HL-60 (cell line): ENCODE measurements around the gene ASXL1.
A peak's percentile ranks its signal among the peaks of the same experiment; 100 is the strongest.

Source experiments
- DNase-seq, 2 experiments: peaks; one replicate each; pipeline ENCODE4 v3.0.0-alpha.2; 2010 to 2020; ENCODE audit warnings: low read depth in 1 of 2, low spot score in 1 of 2
- H3K27ac ChIP-seq: fragments of 250-450 bp; sonication (Bioruptor Pico); replicated peaks from 2 replicates; pipeline ENCODE4 v1.5.1; 2020; ENCODE audit warnings: mild to moderate bottlenecking, moderate library complexity
- H3K27me3 ChIP-seq: fragments of 250-450 bp; sonication (Bioruptor Pico); 2 replicates; pipeline ENCODE4 v1.5.1; 2021; ENCODE audit warnings: mild to moderate bottlenecking, moderate library complexity; ENCODE audit not compliant: insufficient read depth, poor library complexity, severe bottlenecking
- H3K4me3 ChIP-seq: replicated peaks from 2 replicates; pipeline ENCODE4 v1.5.1; 2011; ENCODE audit warnings: mild to moderate bottlenecking, control low read depth, low read length; ENCODE audit not compliant: insufficient read depth
- CTCF ChIP-seq: IDR thresholded peaks from one replicate; pipeline ENCODE4 v1.5.1; 2011; ENCODE audit warnings: low read length, control low read depth, inconsistent platforms; ENCODE audit not compliant: insufficient read depth
- GABPA ChIP-seq: IDR thresholded peaks from 2 replicates; pipeline ENCODE4 v1.6.1; 2012; ENCODE audit warnings: low read depth
- POLR2AphosphoS5 ChIP-seq: IDR thresholded peaks from 2 replicates; pipeline ENCODE4 v1.6.1; 2012; ENCODE audit warnings: low read depth
- REST ChIP-seq: IDR thresholded peaks from 2 replicates; pipeline ENCODE4 v1.6.1; 2012; ENCODE audit warnings: low read depth; ENCODE audit not compliant: insufficient replicate concordance
- SPI1 ChIP-seq: IDR thresholded peaks from 2 replicates; pipeline ENCODE4 v1.6.1; 2012; ENCODE audit warnings: low read depth, mild to moderate bottlenecking, borderline replicate concordance

ASXL1 gene

GRCh38 chr20:32366380-32366779 lies 8.2 kb downstream of the ASXL1 start:
- no peak for DNase-seq
- Histone ChIP-seq H3K27me3 (no peaks in the 10 kb centered on the region), H3K27ac (no peak overlapping the region), H3K4me3 (no peak overlapping the region)
- no peak for TF ChIP-seq REST
- TF ChIP-seq CTCF = no peak
- TF ChIP-seq POLR2AphosphoS5 = no peak
- TF ChIP-seq SPI1 = no peak
- no peak for TF ChIP-seq GABPA

GRCh38 chr20:32368323-32368722 lies 10.2 kb downstream of the ASXL1 start:
- no peak for DNase-seq
- no peak for TF ChIP-seq GABPA
- no peak for TF ChIP-seq CTCF
- no peak for TF ChIP-seq REST
- no peak for TF ChIP-seq SPI1
- TF ChIP-seq POLR2AphosphoS5 = no peak
- Histone ChIP-seq H3K27ac (no peak overlapping the region), H3K27me3 (no peaks in the 10 kb centered on the region), H3K4me3 (no peak overlapping the region)

GRCh38 chr20:32368925-32369324 lies 10.8 kb downstream of the ASXL1 start:
- Histone ChIP-seq H3K27ac (no peak overlapping the region), H3K4me3 (no peak overlapping the region), H3K27me3 (no peaks in the 10 kb centered on the region)
- DNase-seq = no peak
- no peak for TF ChIP-seq CTCF
- no peak for TF ChIP-seq POLR2AphosphoS5
- TF ChIP-seq REST = no peak
- peak; percentile 25; the same call in 1 of the 2 replicates for TF ChIP-seq SPI1
